Measurements from ENCODE around the gene CPED1. TPM values are rescaled to one million over a fixed set of nuclear protein-coding genes. Genes with fewer than 3 reads are reported as not detected.
"Not testable (repeated sequence)": the region's sequence is repeated elsewhere in the genome, so short reads cannot be mapped to it uniquely, and the experiment has no call there.

Gene CPED1
- total RNA-seq, 1 experiment from 2014 or later, result 15.8 TPM

GRCh38 chr7:121039510-121039822 lies 51.0 kb downstream of the CPED1 start:
- DNase-seq (ENCODE audit: low read depth), result no peak

- no peak for DNase-seq (ENCODE audit: low read depth)
Observed at GRCh38 chr7:121039994-121040393, 51.5 kb downstream of the CPED1 start.

- DNase-seq (ENCODE audit: low read depth), result peak; percentile 50
Observed at GRCh38 chr7:121041516-121042148, 53.1 kb downstream of the CPED1 start.

GRCh38 chr7:121042195-121042594 lies 53.7 kb downstream of the CPED1 start:
- DNase-seq (ENCODE audit: low read depth), result no peak

GRCh38 chr7:121042899-121043298 lies 54.4 kb downstream of the CPED1 start:
- no peak for DNase-seq (ENCODE audit: low read depth)

GRCh38 chr7:121043314-121044234 lies 55.1 kb downstream of the CPED1 start:
- DNase-seq (ENCODE audit: low read depth), result no peak

- no peak for DNase-seq (ENCODE audit: low read depth)
Observed at GRCh38 chr7:121045090-121045489, 56.6 kb downstream of the CPED1 start.

- no peak for DNase-seq (ENCODE audit: low read depth)
Observed at GRCh38 chr7:121046009-121046408, 57.5 kb downstream of the CPED1 start.

- no peak for DNase-seq (ENCODE audit: low read depth)
Observed at GRCh38 chr7:121046893-121047468, 58.5 kb downstream of the CPED1 start.

GRCh38 chr7:121048195-121048594 lies 59.7 kb downstream of the CPED1 start:
- DNase-seq (ENCODE audit: low read depth), result no peak

GRCh38 chr7:121049028-121049791 lies 60.7 kb downstream of the CPED1 start:
- DNase-seq (ENCODE audit: low read depth), result no peak

GRCh38 chr7:121049897-121050296 lies 61.4 kb downstream of the CPED1 start:
- no peak for DNase-seq (ENCODE audit: low read depth)

- DNase-seq (ENCODE audit: low read depth), result no peak
Observed at GRCh38 chr7:121053219-121053618, 64.7 kb downstream of the CPED1 start.

GRCh38 chr7:121054925-121055324 lies 66.4 kb downstream of the CPED1 start:
- no peak for DNase-seq (ENCODE audit: low read depth)

- no peak for DNase-seq (ENCODE audit: low read depth)
Observed at GRCh38 chr7:121057878-121058277, 69.4 kb downstream of the CPED1 start.

- DNase-seq (ENCODE audit: low read depth), result no peak
Observed at GRCh38 chr7:121058975-121059374, 70.5 kb downstream of the CPED1 start.

- DNase-seq (ENCODE audit: low read depth), result not testable (repeated sequence)
Observed at GRCh38 chr7:121059979-121060509, 71.5 kb downstream of the CPED1 start.

- no peak for DNase-seq (ENCODE audit: low read depth)
Observed at GRCh38 chr7:121061677-121062582, 73.4 kb downstream of the CPED1 start.

- DNase-seq (ENCODE audit: low read depth), result no peak
Observed at GRCh38 chr7:121062671-121063279, 74.3 kb downstream of the CPED1 start.

GRCh38 chr7:121067717-121068116 lies 79.2 kb downstream of the CPED1 start:
- not testable (repeated sequence) for DNase-seq (ENCODE audit: low read depth)

All from M059J (cell line).